GM18511 (cell line): ENCODE results near the gene S100A10.

Source experiments
- ATAC-seq: cut with Tn5 transposase; IDR thresholded peaks from one replicate; pipeline ENCODE4 v1.9.1; 2021; ENCODE audit warnings: mild to moderate bottlenecking, moderate library complexity; ENCODE audit not compliant: unreplicated experiment

S100A10 gene

GRCh38 chr1:151966061-151966460, 27.6 kb downstream of the S100A10 start:
- ATAC-seq, result no peak

- ATAC-seq, result no peak
Observed at GRCh38 chr1:151964510-151964909, 29.1 kb downstream of the S100A10 start.

- ATAC-seq, result no peak
Observed at GRCh38 chr1:151963288-151963687, 30.4 kb downstream of the S100A10 start.

GRCh38 chr1:151961833-151962232, 31.8 kb downstream of the S100A10 start:
- ATAC-seq, result no peak

- ATAC-seq, result no peak
Observed at GRCh38 chr1:151960780-151961513, 32.7 kb downstream of the S100A10 start.

- no peak for ATAC-seq
Observed at GRCh38 chr1:151958959-151959358, 34.7 kb downstream of the S100A10 start.

- no peak for ATAC-seq
Observed at GRCh38 chr1:151956957-151957497, 36.6 kb downstream of the S100A10 start.

GRCh38 chr1:151953409-151954094, 40.1 kb downstream of the S100A10 start:
- ATAC-seq, result no peak

- no peak for ATAC-seq
Observed at GRCh38 chr1:151952811-151953210, 40.8 kb downstream of the S100A10 start.

- ATAC-seq, result no peak
Observed at GRCh38 chr1:151949371-151950193, 44.1 kb downstream of the S100A10 start.

GRCh38 chr1:151948506-151948905, 45.2 kb downstream of the S100A10 start:
- no peak for ATAC-seq

- ATAC-seq, result no peak
Observed at GRCh38 chr1:151947140-151947539, 46.5 kb downstream of the S100A10 start.

GRCh38 chr1:151945725-151946722, 47.6 kb downstream of the S100A10 start:
- ATAC-seq, result no peak

GRCh38 chr1:151944857-151945575, 48.6 kb downstream of the S100A10 start:
- ATAC-seq, result no peak

GRCh38 chr1:151944126-151944856, 49.4 kb downstream of the S100A10 start:
- ATAC-seq, result no peak

GRCh38 chr1:151943591-151943990, 50.1 kb downstream of the S100A10 start:
- no peak for ATAC-seq

GRCh38 chr1:151942882-151943281, 50.8 kb downstream of the S100A10 start:
- ATAC-seq, result no peak

- no peak for ATAC-seq
Observed at GRCh38 chr1:151940541-151940940, 53.1 kb downstream of the S100A10 start.

GRCh38 chr1:151939779-151940178, 53.9 kb downstream of the S100A10 start:
- no peak for ATAC-seq
